WTC11 (cell line): ENCODE data around the gene FOXA3. TPM values are rescaled to one million over a fixed set of nuclear protein-coding genes. Genes with fewer than 3 reads are reported as not detected.

Experiments
- ATAC-seq: fragments of 200-7000 bp; cut with Tn5 transposase; 2 replicates; pipeline ENCODE4 v1.10.0; 2021; ENCODE audit warnings: mild to moderate bottlenecking, moderate library complexity
- CTCF ChIA-PET: fragments of 300-600 bp; sonication (Branson Sonifier 250); formaldehyde crosslinking; loops from one replicate; lab custom pipeline; 2021; ENCODE audit warnings: antibody characterized with exemption; lab: Charles Lee
- POLR2A ChIA-PET: fragments of 350-600 bp; sonication (Branson Sonifier 250); formaldehyde crosslinking; loops from one replicate; lab custom pipeline; 2021; ENCODE audit warnings: antibody characterized with exemption; lab: Charles Lee
- DNase-seq: peaks from one replicate; pipeline ENCODE4 v3.0.0; 2021; ENCODE audit warnings: low spot score
- H3K27ac Mint-ChIP-seq: 2 replicates; pipeline ENCODE4 v1.8.0; 2021; ENCODE audit warnings: mixed read lengths
- H3K27me3 Mint-ChIP-seq: 2 replicates; pipeline ENCODE4 v1.8.0; 2021; ENCODE audit warnings: low read depth, mild to moderate bottlenecking, moderate library complexity, mixed read lengths
- H3K36me3 Mint-ChIP-seq: 2 replicates; pipeline ENCODE4 v1.8.0; 2021; ENCODE audit warnings: mixed read lengths
- H3K4me1 Mint-ChIP-seq: 2 replicates; pipeline ENCODE4 v1.8.0; 2022; ENCODE audit warnings: mixed read lengths
- H3K4me3 Mint-ChIP-seq: 2 replicates; pipeline ENCODE4 v1.8.0; 2021; ENCODE audit warnings: mild to moderate bottlenecking, moderate library complexity, mixed read lengths
- H3K9me3 Mint-ChIP-seq: 2 replicates; pipeline ENCODE4 v1.8.0; 2021; ENCODE audit warnings: mixed read lengths
- AFF4 ChIP-seq: sonication (generic); formaldehyde crosslinking; IDR thresholded peaks from 2 replicates; pipeline ENCODE4 v1.8.1; 2023; ENCODE audit warnings: mild to moderate bottlenecking, missing genetic modification reagents, borderline replicate concordance
- CREB1 ChIP-seq: sonication (generic); formaldehyde crosslinking; IDR thresholded peaks from 2 replicates; pipeline ENCODE4 v1.8.0; 2023; ENCODE audit warnings: mild to moderate bottlenecking, missing genetic modification reagents
- E2F1 ChIP-seq: sonication (generic); formaldehyde crosslinking; IDR thresholded peaks from 2 replicates; pipeline ENCODE4 v1.8.0; 2022; ENCODE audit warnings: mild to moderate bottlenecking, missing genetic modification reagents
- ETV6 ChIP-seq: sonication (generic); formaldehyde crosslinking; IDR thresholded peaks from 2 replicates; pipeline ENCODE4 v1.8.1; 2022; ENCODE audit warnings: mild to moderate bottlenecking, missing genetic modification reagents
- FOXJ3 ChIP-seq: sonication (generic); formaldehyde crosslinking; IDR thresholded peaks from 2 replicates; pipeline ENCODE4 v1.9.0; 2021; ENCODE audit warnings: missing genetic modification reagents, mild to moderate bottlenecking, borderline replicate concordance
- FOXP1 ChIP-seq: sonication (generic); formaldehyde crosslinking; IDR thresholded peaks from 2 replicates; pipeline ENCODE4 v1.8.0; 2022; ENCODE audit warnings: missing genetic modification reagents, mild to moderate bottlenecking, moderate library complexity, borderline replicate concordance
- FOXP4 ChIP-seq: sonication (generic); formaldehyde crosslinking; IDR thresholded peaks from 2 replicates; pipeline ENCODE4 v1.8.0; 2022; ENCODE audit warnings: mild to moderate bottlenecking, missing genetic modification reagents
- HMGXB4 ChIP-seq: sonication (generic); formaldehyde crosslinking; IDR thresholded peaks from 2 replicates; pipeline ENCODE4 v1.8.1; 2023; ENCODE audit warnings: mild to moderate bottlenecking, moderate library complexity, missing genetic modification reagents
- JUN ChIP-seq: sonication (generic); formaldehyde crosslinking; IDR thresholded peaks from 2 replicates; pipeline ENCODE4 v1.8.0; 2023; ENCODE audit warnings: mild to moderate bottlenecking, missing genetic modification reagents
- KAT7 ChIP-seq: sonication (generic); formaldehyde crosslinking; IDR thresholded peaks from 2 replicates; pipeline ENCODE4 v1.8.1; 2023; ENCODE audit warnings: missing genetic modification reagents, mild to moderate bottlenecking, borderline replicate concordance
- MYBL2 ChIP-seq: sonication (generic); formaldehyde crosslinking; IDR thresholded peaks from 2 replicates; pipeline ENCODE4 v1.8.1; 2023; ENCODE audit warnings: mild to moderate bottlenecking, moderate library complexity, missing genetic modification reagents
- SMAD4 ChIP-seq: sonication (generic); formaldehyde crosslinking; IDR thresholded peaks from 2 replicates; pipeline ENCODE4 v1.8.0; 2022; ENCODE audit warnings: mild to moderate bottlenecking, missing genetic modification reagents
- STAT6 ChIP-seq: sonication (generic); formaldehyde crosslinking; conservative IDR thresholded peaks from 2 replicates; pipeline ENCODE4 v1.8.1; 2023; ENCODE audit warnings: mild to moderate bottlenecking, low read depth, missing genetic modification reagents, moderate library complexity
- TEAD1 ChIP-seq: sonication (generic); formaldehyde crosslinking; IDR thresholded peaks from 2 replicates; pipeline ENCODE4 v1.8.0; 2022; ENCODE audit warnings: mild to moderate bottlenecking, missing genetic modification reagents
- ZNF263 ChIP-seq: sonication (generic); formaldehyde crosslinking; IDR thresholded peaks from 2 replicates; pipeline ENCODE4 v1.8.1; 2022; ENCODE audit warnings: low read depth, mild to moderate bottlenecking, moderate library complexity, missing genetic modification reagents
- ZNF512 ChIP-seq: sonication (generic); formaldehyde crosslinking; IDR thresholded peaks from 2 replicates; pipeline ENCODE4 v1.8.1; 2022; ENCODE audit warnings: missing genetic modification reagents, borderline replicate concordance
- ZNF671 ChIP-seq: fragments of 250-450 bp; sonication (Bioruptor Pico); IDR thresholded peaks from 2 replicates; pipeline ENCODE4 v1.8.0; 2021; ENCODE audit warnings: mild to moderate bottlenecking
- total RNA-seq: library from RNA; stranded (reverse); gene quantifications from 3 replicates; pipeline ENCODE4 v1.2.3, GENCODE V29; 2021
- TF ChIP-seq, protein P1 (sequence below): fragments of 250-450 bp; sonication (Bioruptor Pico); IDR thresholded peaks from 2 replicates; pipeline ENCODE4 v2.1.2; 2022; ENCODE audit warnings: mild to moderate bottlenecking, moderate library complexity
- TF ChIP-seq, protein P2 (sequence below): sonication (generic); formaldehyde crosslinking; IDR thresholded peaks from 2 replicates; pipeline ENCODE4 v1.8.1; 2023; ENCODE audit warnings: mild to moderate bottlenecking, missing genetic modification reagents

FOXA3 gene
- total RNA-seq, 1 experiment from 2014 or later: 20.7 TPM

GRCh38 chr19:45824041-45824471, 40.1 kb upstream of the FOXA3 start:
- no peak overlapping the region for H3K27ac Mint-ChIP-seq
- no peak for TF ChIP-seq AFF4 (CRISPR knock-in tag)
- no peak for TF ChIP-seq JUN (CRISPR knock-in tag)
- no peak for TF ChIP-seq HMGXB4 (CRISPR knock-in tag)
- TF ChIP-seq ETV6: no peak
- no peak for TF ChIP-seq TEAD1 (CRISPR knock-in tag)
- no peak for TF ChIP-seq ZNF263 (CRISPR knock-in tag)
- TF ChIP-seq FOXP4 (CRISPR knock-in tag): no peak
- TF ChIP-seq, protein P1, sequence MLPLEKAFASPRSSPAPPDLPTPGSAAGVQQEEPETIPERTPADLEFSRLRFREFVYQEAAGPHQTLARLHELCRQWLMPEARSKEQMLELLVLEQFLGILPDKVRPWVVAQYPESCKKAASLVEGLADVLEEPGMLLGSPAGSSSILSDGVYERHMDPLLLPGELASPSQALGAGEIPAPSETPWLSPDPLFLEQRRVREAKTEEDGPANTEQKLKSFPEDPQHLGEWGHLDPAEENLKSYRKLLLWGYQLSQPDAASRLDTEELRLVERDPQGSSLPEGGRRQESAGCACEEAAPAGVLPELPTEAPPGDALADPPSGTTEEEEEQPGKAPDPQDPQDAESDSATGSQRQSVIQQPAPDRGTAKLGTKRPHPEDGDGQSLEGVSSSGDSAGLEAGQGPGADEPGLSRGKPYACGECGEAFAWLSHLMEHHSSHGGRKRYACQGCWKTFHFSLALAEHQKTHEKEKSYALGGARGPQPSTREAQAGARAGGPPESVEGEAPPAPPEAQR (CRISPR knock-in tag): no peak
- no peak for TF ChIP-seq ZNF671 (CRISPR knock-in tag)
- no peak for TF ChIP-seq STAT6 (CRISPR knock-in tag)
- no peak for TF ChIP-seq CREB1 (CRISPR knock-in tag)
- no peak for TF ChIP-seq FOXP1 (CRISPR knock-in tag)
- TF ChIP-seq KAT7: no peak
- TF ChIP-seq MYBL2 (CRISPR knock-in tag): no peak
- TF ChIP-seq E2F1 (CRISPR knock-in tag): no peak
- TF ChIP-seq, protein P2, sequence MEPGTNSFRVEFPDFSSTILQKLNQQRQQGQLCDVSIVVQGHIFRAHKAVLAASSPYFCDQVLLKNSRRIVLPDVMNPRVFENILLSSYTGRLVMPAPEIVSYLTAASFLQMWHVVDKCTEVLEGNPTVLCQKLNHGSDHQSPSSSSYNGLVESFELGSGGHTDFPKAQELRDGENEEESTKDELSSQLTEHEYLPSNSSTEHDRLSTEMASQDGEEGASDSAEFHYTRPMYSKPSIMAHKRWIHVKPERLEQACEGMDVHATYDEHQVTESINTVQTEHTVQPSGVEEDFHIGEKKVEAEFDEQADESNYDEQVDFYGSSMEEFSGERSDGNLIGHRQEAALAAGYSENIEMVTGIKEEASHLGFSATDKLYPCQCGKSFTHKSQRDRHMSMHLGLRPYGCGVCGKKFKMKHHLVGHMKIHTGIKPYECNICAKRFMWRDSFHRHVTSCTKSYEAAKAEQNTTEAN (CRISPR knock-in tag): no peak
- no peak for TF ChIP-seq FOXJ3
- no peak for TF ChIP-seq SMAD4 (CRISPR knock-in tag)
- no peak for TF ChIP-seq ZNF512 (CRISPR knock-in tag)
- peaks cover 63% of the 10 kb centered on the region for H3K36me3 Mint-ChIP-seq
- no peak for DNase-seq
- no peak overlapping the region for H3K4me3 Mint-ChIP-seq
- no peaks in the 10 kb centered on the region for H3K27me3 Mint-ChIP-seq
- CTCF ChIA-PET: interaction anchor here (5.2 kb wide), 1 partner anchor 8 kb away, joined by 45 read pairs; the partner anchor contains the start of gene RSPH6A
- H3K9me3 Mint-ChIP-seq: no peaks in the 10 kb centered on the region
- no peak for ATAC-seq
- peaks cover 10% of the 10 kb centered on the region for H3K4me1 Mint-ChIP-seq
- POLR2A ChIA-PET: no interaction called here
